ENCODE data around the gene ALPK1.

DNA sequence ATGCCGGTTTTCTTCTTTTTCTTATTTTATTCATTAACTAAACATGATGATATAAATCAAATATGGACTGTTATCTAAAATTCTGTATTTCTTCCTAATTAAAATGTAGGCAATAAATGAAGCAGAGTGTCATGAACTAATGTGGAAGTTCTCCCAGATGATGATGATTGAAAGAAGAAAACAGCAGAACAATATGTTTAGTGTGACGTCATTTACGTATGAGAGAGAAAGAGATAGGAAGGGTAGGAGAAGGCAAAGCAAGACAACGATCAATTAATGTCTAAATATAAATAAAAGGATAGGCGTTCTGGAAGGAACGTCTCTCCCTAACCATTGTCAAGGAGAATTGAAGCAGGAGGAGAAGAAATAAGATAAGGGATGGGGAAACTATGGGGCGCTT lies 113.6 kb downstream of the ALPK1 start:
- no peak for TF ChIP-seq CTCF (IDR thresholded peaks at IDR 0.05; ENCODE audit: insufficient read depth, low read depth, low read length)
- TF ChIP-seq EZH2 (IDR thresholded peaks at IDR 0.05; ENCODE audit: insufficient read depth, low read length): no peak
